GM18873 (cell line): ENCODE results near the gene CCL4.
A peak's percentile ranks its signal among the peaks of the same experiment; 100 is the strongest.
"Not testable (repeated sequence)": the region's sequence is repeated elsewhere in the genome, so short reads cannot be mapped to it uniquely, and the experiment has no call there.

ENCODE experiments used
- ATAC-seq: cut with Tn5 transposase; IDR thresholded peaks from one replicate; pipeline ENCODE4 v1.9.1; 2021; ENCODE audit warnings: mild to moderate bottlenecking, moderate library complexity, moderate number of reproducible peaks; ENCODE audit not compliant: unreplicated experiment, low FRiP score

The CCL4 gene

DNA sequence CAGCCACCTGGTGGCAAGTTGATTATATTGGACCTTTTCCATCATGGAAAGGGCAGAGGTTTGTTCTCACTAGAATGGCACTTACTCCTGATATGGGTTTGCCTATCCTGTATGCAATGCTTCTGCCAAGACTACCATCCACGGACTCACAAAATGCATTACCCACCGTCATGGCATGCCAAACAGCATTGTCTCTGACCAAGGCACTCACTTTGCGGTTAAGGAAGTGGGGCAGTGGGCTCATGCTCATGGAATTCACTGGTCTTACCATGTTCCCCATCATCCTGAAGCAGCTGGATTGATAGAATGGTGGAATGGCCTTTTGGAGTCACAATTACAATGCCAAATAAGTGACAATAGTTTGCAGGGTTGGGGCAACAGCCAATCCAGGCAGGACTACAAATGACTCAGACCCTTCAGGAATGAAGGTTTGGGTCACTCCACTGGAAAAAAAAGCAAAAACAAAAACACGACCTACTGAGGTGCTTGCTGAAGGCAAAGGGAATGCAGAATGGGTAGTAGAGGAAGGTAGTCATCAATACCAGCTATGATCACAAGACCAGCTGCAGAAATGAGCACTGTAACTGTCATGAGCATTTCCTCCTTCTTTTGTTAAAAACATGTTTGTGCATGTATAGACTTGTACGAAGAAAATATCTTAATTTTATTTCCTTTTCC, 11.5 kb downstream of the CCL4 start:
- not testable (repeated sequence) for ATAC-seq

DNA sequence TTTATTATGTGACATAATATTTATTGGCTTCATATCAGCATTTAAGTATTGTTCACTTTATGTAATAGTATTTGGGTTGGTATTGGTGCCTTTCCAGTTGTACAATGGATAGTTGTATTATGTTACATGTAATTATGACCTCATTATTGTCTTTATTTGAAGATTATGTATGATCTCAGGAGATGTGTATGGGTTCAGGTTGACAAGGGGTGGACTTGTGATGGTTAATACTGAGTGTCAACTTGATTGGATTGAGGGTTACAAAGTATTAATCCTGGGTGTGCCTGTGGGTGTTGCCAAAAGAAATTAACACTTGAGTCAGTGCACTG, 12.0 kb downstream of the CCL4 start:
- not testable (repeated sequence) for ATAC-seq

DNA sequence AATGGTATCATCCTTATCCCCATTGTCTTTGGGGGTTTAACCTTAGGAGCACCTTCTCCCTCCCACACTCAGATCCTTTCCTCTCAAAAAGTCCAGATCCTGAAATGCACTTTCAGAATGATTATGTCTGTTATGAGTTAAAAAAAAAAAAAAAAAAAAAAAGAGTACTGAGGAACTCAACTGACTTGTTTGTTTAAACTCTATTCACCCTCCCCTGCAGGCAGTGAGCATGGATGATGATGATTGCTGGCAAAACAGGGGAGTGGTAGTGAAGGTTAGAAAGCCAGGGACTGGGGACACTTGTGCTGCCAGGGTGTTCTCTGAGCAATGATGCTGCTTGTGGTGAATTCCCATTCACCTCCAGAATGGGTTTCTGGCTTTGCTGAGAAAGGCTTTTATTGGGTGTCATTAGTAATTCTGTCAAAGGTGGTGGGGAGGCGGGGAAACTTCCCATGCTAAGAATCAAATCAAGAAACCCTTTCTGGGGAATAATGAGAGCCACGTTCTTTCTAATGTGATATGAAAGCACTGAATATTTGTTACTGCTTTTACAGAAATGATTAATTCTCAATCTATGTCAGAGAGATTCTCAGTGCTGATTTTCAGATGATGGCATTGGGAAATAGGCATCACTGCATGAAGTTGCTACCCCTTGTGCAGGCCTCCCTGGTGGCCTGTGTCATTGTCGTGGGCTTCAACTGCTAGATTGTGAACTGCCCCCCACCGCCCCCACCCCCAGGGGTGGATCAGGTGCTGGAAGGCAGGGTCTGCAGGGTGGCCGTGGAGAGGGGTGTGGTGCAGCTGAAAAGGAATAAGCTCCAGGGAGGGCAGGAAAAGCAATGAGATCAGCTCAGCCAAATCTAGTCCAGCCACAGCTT, 14.1 kb downstream of the CCL4 start:
- no peak for ATAC-seq

DNA sequence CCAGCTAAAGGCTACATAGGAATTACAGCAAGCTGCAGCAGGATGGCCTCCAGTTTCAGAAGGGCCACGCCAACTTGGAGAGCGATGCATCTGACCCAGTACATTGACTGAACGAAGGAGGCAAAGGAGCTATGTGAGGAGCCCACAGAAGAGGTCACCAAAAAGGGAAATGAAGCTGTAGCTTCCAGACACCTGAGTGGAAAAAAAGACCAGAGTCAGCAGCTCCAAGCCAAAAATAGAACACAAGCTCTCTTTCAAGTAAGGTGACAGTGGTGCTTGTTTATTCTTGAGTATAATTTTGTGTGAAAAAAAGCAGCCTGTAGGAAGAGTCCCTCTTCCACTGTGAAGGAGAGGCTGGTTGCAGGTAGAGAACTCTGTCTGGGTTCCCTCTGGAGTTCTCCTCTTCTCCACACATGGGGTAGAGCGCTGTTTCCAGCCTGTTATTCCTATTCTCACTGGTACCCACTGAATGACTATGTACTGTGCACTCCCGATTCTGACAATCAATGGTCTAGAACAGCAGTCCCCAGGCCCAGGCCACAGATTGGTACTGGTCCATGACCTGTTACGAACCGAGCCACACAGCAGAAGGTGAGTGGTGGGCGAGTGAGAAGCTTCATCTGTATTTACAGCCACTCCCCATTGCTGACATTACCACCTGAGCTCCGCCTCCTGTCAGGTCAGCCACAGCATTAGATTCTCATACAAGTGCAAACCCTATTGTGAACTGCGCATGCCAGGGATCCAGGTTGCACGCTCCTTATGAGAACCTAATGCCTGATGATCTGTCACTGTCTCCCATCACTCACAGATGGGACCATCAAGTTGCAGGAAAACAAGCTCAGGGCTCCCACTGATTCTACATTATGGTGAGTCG, 15.1 kb downstream of the CCL4 start:
- ATAC-seq: no peak

DNA sequence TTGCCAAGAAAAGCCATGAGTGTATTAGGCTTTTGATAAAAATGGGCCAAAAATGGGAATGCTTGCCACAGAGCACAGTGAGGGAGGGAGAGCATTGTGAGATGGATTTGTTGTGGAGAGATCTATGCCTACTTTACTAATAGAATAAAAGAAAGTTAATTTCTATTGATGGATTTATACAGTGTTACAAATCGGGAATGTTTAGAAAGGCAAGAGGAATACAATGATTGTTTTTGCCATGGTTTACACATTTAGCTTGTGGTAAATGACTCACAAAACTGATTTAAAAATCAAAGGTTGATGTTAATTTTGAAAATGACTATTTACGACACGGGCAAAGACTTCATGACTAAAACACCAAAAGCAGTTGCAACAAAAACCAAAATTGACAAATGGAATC, 16.6 kb downstream of the CCL4 start:
- no peak for ATAC-seq

DNA sequence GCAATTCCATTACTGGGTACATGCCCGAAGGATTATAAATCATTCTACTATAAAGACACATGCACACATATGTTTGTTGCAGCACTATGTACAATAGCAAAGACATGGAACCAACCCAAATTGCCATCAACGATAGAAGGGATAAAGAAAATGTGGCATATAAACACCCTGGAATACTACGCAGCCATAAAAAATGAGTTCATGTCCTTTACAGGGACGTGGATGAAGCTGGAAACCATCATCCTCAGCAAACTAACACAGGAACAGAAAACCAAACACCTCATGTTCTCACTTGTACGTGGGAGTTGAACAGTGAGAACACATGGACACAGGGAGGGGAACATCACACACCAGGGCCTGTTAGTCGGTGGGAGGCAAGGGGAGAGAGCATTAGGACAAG, 17.5 kb downstream of the CCL4 start:
- not testable (repeated sequence) for ATAC-seq

DNA sequence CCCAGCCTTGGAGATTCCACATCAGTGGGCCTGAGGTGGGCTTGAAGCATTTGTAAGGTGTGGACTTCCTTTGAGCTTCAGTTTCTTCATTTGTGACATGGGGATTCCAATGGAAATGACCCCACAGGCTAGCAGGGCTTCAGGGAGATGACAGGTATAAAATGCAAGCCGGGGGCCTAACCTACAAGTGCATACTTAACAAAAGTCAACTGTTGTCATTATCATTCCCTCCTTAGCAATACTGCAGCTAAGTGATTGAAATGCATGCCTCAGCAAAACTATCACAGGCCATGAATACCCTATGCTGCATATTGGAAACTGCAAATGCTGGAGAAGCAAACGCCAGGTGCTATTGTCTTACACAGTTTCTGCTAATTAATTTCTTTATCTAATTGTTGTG, 19.8 kb downstream of the CCL4 start:
- no peak for ATAC-seq

DNA sequence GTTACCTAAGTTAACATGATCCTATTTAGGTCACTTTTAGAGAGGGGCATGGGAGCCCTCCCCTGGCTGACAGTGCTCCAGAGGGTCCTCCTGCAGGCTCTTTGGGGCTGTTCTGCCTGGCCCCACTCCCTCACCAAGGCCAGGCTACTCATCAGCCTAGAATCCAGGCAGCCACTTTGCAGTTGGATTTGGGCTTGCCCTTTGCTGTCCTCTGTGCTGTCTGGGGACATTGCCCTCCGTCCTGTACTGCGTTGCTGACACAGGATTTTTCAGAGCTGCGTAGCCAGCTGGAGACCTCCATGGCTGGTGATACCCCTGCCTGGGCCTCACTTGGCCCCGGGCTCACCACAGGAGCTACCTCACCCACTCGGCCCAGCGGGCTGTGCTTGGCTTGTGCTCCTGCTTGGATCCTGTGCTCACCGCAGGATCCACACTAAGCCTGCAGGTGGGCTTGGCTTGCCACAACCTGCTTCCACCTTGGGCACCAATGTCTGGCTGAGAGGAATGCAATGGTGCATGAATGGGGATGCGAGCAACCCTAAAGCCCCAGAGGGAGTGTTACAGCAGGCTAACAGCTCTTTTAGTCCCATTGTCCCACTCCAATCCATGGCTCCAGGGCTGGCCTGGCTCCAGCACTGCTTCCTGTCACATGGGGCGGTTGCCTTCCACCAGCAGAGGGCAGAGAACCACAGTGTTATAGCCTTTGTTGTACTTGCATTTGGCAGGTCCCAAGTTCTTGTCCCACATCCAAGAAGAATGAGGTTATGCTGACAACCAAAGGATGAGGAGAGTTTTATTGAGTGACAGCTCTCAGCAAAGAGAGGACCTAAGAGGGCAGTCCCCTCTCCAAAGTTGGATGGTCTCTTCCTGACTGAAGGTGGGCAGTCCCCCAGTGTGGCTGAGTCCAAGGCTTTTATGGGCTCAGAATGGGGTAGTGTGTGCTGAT, 21.5 kb downstream of the CCL4 start:
- ATAC-seq: no peak

DNA sequence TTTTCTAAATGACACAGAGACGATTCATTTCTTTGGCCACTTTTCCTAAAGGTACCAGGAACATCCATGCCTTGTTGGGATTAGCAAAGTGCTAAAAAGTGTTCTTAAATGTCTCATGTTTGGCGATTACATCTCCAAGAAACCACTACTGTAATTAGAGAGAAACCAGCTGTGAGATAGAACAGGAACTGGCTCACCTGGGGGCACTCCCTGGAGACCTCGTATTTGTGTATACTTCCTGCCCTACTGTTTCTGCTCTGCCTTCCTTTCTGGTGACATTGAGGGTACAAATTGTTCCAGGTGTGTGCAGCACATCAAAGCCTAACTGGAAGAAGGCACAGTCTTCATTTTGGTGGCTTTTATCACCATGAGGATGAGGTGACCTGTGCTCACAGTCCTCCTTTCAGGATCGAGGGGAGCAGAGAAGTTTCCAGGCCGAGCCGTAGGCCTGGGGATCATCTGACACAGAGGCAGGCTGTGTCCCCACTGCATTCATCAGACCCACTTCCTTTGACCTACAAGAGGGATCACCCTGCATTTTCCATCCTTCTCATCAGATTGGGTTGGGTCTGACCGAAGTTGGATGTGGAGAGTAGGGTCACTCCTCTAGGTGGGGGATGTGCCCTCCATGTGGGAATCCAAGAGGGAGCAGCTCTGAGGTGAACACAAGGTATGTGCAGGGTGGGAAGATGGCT, 23.7 kb downstream of the CCL4 start:
- peak; percentile 62 for ATAC-seq

DNA sequence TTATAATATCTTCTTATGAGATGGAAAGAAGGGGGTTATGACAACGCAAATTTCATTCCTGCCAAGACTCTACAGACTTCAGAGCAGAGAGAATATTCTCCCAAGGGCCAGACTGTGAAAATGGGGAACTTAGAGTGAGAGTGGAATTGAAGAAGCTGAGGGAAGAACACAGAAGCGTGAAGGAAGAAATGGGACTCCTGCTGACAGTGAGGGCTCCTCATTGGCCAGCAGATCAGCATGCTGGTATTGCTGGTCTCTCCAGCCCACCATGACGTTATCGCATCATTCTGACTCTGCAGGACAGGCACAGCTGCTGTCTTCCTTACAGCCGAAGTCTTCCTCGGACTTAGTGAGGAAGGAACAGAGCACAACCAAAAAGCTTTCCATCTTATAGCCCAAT, 24.3 kb downstream of the CCL4 start:
- ATAC-seq: no peak

DNA sequence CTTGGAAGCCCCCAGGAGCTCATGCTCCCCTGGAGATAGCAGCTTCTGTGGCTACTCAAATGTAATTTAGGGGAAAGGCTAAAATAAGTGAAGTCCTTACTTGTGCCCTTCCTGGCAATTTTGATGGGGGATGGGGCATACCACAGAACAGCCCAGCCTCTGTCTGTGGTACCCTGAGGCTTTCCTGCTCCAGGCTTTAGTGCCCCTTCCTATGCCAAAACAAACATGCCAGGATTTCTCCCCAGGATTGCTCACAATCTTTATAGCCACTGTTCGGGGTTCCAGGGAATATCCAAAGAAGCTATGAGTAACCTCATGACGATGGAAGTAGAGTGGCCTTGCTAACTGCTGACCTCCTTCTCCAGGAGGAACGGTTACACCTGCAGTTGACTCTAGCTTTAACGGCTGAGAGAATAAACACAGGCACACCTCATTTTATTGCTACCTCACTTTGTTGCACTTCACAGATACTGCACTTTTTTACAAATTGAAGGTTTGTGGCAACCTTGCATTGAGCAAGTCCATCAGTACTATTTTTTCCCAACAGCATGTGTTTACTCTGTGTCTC, 24.9 kb downstream of the CCL4 start:
- no peak for ATAC-seq

DNA sequence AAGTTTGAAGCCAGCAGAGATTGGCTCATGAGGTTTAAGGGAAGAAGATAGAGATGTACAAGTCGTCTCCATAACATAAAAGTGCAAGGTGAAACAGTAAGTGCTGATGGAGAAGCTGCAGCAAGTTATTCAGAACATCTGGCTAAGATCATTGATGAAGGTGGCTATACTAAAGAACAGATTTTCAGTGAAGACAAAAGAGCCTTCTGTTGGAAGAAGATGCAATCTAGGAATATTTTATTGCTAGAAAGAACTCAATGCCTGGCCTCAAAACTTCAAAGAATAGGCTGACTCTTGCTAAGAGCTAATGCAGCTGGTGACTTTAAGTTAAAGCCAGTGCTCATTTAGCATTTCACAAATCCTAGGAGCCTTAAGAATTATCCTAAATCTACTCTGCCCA, 26.0 kb downstream of the CCL4 start:
- ATAC-seq: no peak

DNA sequence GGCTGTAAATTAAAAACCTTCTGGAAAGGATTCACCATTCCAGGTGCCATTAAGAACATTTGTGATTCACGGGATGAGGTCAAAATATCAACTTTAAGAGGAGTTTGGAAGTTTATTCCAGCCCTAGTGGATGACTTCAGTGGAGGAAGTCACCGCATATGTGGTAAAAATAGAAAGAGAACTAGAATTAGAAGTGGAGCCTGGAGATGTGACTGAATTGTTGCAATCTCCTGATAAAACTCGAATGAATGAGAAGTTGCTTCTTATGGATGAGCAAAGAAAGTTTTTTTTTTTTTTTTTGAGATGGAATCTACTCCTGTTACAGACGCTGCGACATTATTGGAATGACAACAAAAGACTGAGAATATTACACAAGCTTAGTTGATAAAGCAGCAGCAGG, 26.7 kb downstream of the CCL4 start:
- ATAC-seq: no peak

DNA sequence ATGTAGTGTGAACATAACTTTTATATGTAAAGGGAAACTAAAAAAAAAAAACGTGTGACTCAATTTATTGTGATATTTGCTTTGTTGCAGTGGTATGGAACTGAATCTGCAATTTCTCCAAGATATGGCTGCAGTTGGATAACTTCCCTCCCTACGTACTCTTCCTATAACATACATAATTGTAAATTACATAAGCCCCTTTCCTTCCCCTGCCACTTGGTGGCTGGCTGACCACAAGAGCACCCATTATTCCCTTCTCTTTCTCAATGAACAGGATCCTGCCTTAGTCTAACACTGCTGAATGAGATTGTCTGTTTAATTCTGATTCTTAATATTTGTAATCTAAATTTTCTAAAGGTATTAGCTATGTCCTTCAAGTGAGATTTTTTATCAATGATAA, 27.8 kb downstream of the CCL4 start:
- ATAC-seq: no peak

DNA sequence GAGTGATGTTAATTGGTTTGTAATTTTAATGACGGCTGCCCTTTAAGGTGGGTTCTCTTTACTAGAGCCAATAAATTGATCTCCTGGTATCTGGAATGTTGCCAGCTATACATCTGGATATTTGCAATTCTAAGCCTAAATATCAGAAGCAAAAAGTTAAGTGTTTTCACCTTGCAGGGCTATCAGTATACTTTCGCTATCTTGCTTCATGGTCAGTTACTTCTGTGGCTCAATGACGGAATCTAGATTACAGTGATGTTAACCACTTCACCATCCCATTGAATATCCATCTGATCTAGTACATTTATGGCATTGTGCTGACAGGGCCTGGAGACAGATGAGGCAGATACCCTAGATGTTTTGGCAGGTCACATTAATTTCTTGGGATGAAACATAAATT, 28.3 kb downstream of the CCL4 start:
- ATAC-seq: no peak

DNA sequence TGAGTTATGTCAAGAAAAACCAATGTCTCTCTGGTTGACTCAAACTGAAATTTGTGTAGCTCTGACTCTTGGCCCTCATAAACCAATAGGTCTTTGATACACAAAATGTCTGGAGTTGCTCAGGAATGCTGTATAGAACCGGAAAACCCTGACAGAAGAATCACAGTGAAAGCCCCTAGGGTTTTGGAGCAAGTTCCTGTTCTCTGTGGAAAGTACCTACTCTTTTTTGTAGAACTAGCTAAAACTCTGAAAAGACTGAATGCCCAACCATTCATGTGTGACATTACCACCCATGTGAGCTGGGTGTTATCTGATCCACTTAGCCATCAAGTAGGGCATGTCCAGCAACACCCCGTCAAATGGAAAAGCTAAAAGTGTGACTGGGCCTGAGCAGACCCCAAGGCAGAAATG, 28.8 kb downstream of the CCL4 start:
- ATAC-seq: no peak

DNA sequence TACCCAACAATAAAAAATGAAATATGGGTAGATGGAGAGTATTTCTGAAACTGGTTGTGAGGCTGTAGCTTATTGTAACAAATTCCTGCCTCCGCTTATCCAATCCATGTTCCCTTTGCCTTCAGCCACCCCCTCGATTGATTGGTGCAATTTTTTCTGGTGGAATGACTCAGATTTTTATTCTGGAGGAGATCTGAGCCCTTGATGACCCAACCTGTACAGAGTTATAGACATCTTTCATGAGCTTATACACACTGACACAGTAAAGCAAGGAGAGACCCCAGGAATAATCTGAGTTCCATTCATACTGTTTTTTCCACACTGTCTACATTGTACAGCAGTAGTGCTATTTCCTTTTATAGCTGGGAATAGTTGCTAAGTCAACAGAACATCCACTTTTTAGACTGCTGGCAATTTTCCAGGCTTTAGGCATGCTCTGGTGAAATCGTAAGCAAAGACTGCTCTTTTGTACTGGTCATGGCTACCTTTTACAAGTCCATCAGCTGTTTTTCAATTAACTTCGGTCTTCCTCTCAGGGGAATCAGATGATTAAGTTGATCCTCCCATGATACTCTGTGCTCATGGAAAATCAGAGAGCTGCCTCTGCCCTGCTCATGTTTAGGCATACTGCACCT, 30.1 kb downstream of the CCL4 start:
- no peak for ATAC-seq

DNA sequence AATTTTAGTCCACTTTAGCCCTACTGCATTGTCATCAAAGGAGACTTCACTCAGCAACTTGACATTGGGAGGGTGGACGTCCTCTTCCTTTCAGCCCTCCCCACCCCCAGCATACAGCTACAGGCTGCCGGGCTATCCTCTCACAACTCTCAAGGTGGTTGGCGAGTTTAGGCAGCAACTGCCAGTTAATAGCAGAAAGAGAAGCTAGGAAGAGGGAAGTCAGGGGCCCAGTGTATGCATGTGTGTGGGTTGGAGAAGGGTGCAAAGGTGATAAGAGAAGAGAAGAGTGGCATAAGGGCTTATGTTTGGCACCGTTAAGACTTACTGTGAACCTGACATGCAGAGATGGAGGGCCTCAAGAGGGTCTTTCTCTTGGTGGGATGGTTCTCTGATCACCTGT, 31.8 kb downstream of the CCL4 start:
- ATAC-seq: no peak

DNA sequence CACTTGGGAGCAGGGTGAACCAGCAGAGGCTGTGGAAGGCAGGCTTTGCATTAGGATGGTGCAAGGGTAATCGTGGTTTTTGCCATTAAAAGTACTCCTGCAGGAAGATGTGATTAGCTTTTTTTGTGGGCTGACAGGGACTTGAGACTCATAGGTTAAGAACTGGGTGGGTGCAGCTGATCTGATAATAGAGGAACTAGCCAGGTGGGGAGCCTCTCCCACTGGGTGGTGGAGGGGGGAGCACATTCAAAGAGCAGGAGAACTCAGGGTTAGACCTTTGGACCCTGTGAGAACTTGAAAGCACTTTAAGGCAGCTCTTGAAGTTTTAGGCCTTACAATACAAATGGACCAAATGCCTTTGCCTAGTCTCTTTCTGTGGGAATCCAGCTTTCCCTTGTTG, 32.4 kb downstream of the CCL4 start:
- ATAC-seq: no peak
